NT2/D1 (cell line): ENCODE data around the gene TAPT1.

ENCODE experiments used
- SUZ12 ChIP-seq: IDR thresholded peaks from 2 replicates; pipeline ENCODE4 v1.6.1; 2011; ENCODE audit not compliant: insufficient read length, insufficient read depth; ENCODE audit errors: extremely low read depth
- YY1 ChIP-seq: IDR thresholded peaks from 2 replicates; pipeline ENCODE4 v1.6.1; 2011; ENCODE audit not compliant: insufficient read length, insufficient read depth
- ZNF274 ChIP-seq: IDR thresholded peaks from 2 replicates; pipeline ENCODE4 v1.6.1; 2011; ENCODE audit warnings: mild to moderate bottlenecking, low read depth, low read length

GRCh38 chr4:16162891-16163290, 63.4 kb downstream of the TAPT1 start:
- TF ChIP-seq SUZ12 = no peak
- TF ChIP-seq YY1 = no peak
- TF ChIP-seq ZNF274 = no peak
